Smooth muscle cell (in vitro differentiated cells): ENCODE results near the gene APEH. TPM values are rescaled to one million over a fixed set of nuclear protein-coding genes. Genes with fewer than 3 reads are reported as not detected.
A peak's percentile ranks its signal among the peaks of the same experiment; 100 is the strongest.

Experiments
- DNase-seq: peaks from one replicate; lab custom pipeline; 2025; ENCODE audit not compliant: unreplicated experiment; lab: John Stamatoyannopoulos, UW
- H2AFZ ChIP-seq: fragments of 200-600 bp; sonication (generic); 2 replicates; pipeline ENCODE4 v1.6.0; 2016; ENCODE audit warnings: antibody characterized with exemption, low read depth, mild to moderate bottlenecking
- H3F3A ChIP-seq: fragments of 200-600 bp; sonication (generic); 2 replicates; pipeline ENCODE4 v1.6.0; 2017; ENCODE audit warnings: antibody characterized with exemption, low read depth
- H3K27ac ChIP-seq: fragments of 200-600 bp; sonication (generic); 2 replicates; pipeline ENCODE4 v1.5.1; 2016; ENCODE audit warnings: low read depth, mild to moderate bottlenecking
- H3K27me3 ChIP-seq: fragments of 200-600 bp; sonication (generic); 2 replicates; pipeline ENCODE4 v1.6.1; 2016; ENCODE audit warnings: low read depth, mild to moderate bottlenecking
- H3K36me3 ChIP-seq: fragments of 200-600 bp; sonication (generic); 2 replicates; pipeline ENCODE4 v1.5.1; 2016; ENCODE audit warnings: low read depth
- H3K4me1 ChIP-seq: fragments of 200-600 bp; sonication (generic); 2 replicates; pipeline ENCODE4 v1.5.1; 2016; ENCODE audit warnings: low read depth
- H3K4me2 ChIP-seq: fragments of 200-600 bp; sonication (generic); 2 replicates; pipeline ENCODE4 v1.6.0; 2016; ENCODE audit warnings: mild to moderate bottlenecking
- H3K4me3 ChIP-seq: fragments of 200-600 bp; sonication (generic); 2 replicates; pipeline ENCODE4 v1.5.1; 2016; ENCODE audit warnings: mild to moderate bottlenecking
- H3K79me2 ChIP-seq: fragments of 200-600 bp; sonication (generic); 2 replicates; pipeline ENCODE4 v1.6.0; 2016; ENCODE audit warnings: low read depth, mild to moderate bottlenecking
- H3K9ac ChIP-seq: fragments of 200-600 bp; sonication (generic); 2 replicates; pipeline ENCODE4 v1.6.0; 2016; ENCODE audit warnings: low read depth
- H3K9me3 ChIP-seq: fragments of 200-600 bp; sonication (generic); replicated peaks from 2 replicates; pipeline ENCODE4 v1.5.1; 2016; ENCODE audit warnings: low read depth
- H4K20me1 ChIP-seq: fragments of 200-600 bp; sonication (generic); 2 replicates; pipeline ENCODE4 v1.6.0; 2016; ENCODE audit warnings: low read depth
- WGBS: methylation state at CpG from one replicate; pipeline ENCODE4 v1.1.7; 2016; ENCODE audit warnings: low lambda C conversion rate; 5-methylcytosine and 5-hydroxymethylcytosine counted together
- polyA plus RNA-seq: library from polyadenylated mRNA; unstranded; fragments of >200 nt; fragmentation: Nextera tagmentation; extraction: Ambion mirVana; gene quantifications from 2 replicates; pipeline ENCODE4 v1.2.1, GENCODE V29; 2016
- total RNA-seq: library from RNA; depleted of rRNA; stranded (reverse); fragments of >200 nt; gene quantifications from 2 replicates; pipeline ENCODE4 v1.2.3, GENCODE V29; 2014
- TF ChIP-seq, protein P1 (sequence below): fragments of 200-600 bp; sonication (generic); IDR thresholded peaks from 2 replicates; pipeline ENCODE4 v1.5.1; 2017; ENCODE audit warnings: borderline replicate concordance, mild to moderate bottlenecking, antibody characterized with exemption; ENCODE audit not compliant: insufficient read depth, poor library complexity, severe bottlenecking

The APEH gene
- total and polyA plus RNA-seq, 2 experiments from 2014 or later, result 69.4 to 91.7 TPM

- no peaks in the 10 kb centered on the region for H3K9me3 ChIP-seq
- H3K27me3 ChIP-seq, result no peaks in the 10 kb centered on the region
- WGBS, result 61% methylated on average over 6 of the region's 6 CpGs
- peak overlapping the region; percentile 73 for H3K4me3 ChIP-seq
- H3K4me1 ChIP-seq, result peaks cover 6% of the 10 kb centered on the region
- H3K4me2 ChIP-seq, result peak overlapping the region; percentile 87
- peak overlapping the region; percentile 94 for H3K27ac ChIP-seq
- peaks cover 5% of the 10 kb centered on the region for H4K20me1 ChIP-seq
- peaks cover 13% of the 10 kb centered on the region for H3K79me2 ChIP-seq
- TF ChIP-seq, protein P1, sequence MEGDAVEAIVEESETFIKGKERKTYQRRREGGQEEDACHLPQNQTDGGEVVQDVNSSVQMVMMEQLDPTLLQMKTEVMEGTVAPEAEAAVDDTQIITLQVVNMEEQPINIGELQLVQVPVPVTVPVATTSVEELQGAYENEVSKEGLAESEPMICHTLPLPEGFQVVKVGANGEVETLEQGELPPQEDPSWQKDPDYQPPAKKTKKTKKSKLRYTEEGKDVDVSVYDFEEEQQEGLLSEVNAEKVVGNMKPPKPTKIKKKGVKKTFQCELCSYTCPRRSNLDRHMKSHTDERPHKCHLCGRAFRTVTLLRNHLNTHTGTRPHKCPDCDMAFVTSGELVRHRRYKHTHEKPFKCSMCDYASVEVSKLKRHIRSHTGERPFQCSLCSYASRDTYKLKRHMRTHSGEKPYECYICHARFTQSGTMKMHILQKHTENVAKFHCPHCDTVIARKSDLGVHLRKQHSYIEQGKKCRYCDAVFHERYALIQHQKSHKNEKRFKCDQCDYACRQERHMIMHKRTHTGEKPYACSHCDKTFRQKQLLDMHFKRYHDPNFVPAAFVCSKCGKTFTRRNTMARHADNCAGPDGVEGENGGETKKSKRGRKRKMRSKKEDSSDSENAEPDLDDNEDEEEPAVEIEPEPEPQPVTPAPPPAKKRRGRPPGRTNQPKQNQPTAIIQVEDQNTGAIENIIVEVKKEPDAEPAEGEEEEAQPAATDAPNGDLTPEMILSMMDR, result no peak
- no peak overlapping the region for H2AFZ ChIP-seq
- no peaks in the 10 kb centered on the region for H3K36me3 ChIP-seq
- DNase-seq, result no peak
- H3K9ac ChIP-seq, result peak overlapping the region; percentile 98
- H3F3A ChIP-seq, result peaks cover 12% of the 10 kb centered on the region
Measured at GRCh38 chr3:49724586-49724985, 50.4 kb downstream of the APEH start.

DNA sequence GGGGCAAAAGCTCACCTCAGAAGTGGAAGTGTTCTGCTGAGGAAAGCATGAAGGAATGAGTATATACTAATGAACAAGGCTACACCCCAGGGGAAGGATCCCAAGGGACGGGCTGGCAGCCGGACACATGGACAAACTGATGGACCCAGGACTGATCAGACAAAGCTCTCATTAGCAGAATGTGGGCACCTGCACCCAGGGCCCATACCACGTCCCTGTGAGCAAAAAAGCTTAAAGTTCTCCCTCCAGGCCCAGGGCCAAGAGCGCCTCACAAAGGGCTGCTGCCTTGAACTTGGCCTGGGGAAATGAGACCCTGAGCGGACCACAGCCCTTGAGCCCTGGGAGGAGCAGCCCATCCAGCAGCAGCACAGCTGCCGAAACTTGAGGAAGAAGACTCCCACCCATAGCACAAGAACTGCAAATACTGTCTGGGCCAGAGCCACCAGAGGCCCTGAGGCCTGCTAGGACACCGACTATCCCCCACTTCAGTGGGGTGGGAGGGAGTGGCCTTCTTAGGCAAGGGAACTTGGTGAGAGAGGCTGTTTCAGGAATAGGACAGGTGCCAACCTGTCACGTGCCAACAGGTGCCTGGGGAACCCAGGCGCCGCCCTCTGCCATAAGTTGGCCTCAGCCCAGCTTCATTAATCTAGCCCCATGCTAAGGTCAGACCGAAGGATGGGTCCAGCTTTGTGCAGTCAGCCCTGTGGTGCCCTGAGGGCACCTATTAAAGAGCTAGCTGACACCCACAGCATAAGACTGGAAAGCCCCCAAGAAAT, 51.9 kb downstream of the APEH start:
- H3K36me3 ChIP-seq, result no peaks in the 10 kb centered on the region
- no peak overlapping the region for H3K4me3 ChIP-seq
- peaks cover 4% of the 10 kb centered on the region for H4K20me1 ChIP-seq
- peaks cover 12% of the 10 kb centered on the region for H3F3A ChIP-seq
- H3K9me3 ChIP-seq, result no peaks in the 10 kb centered on the region
- no peak overlapping the region for H2AFZ ChIP-seq
- no peaks in the 10 kb centered on the region for H3K27me3 ChIP-seq
- H3K9ac ChIP-seq, result no peak overlapping the region
- H3K27ac ChIP-seq, result peak overlapping the region; percentile 94
- 98% methylated on average over 11 of the region's 11 CpGs for WGBS
- no peak overlapping the region for H3K4me2 ChIP-seq
- peaks cover 6% of the 10 kb centered on the region for H3K4me1 ChIP-seq
- H3K79me2 ChIP-seq, result peaks cover 13% of the 10 kb centered on the region
- TF ChIP-seq, protein P1, result no peak
- no peak for DNase-seq

- no peaks in the 10 kb centered on the region for H4K20me1 ChIP-seq
- no peak overlapping the region for H3K27ac ChIP-seq
- H3K9me3 ChIP-seq, result no peaks in the 10 kb centered on the region
- DNase-seq, result no peak
- TF ChIP-seq, protein P1, result no peak
- no peaks in the 10 kb centered on the region for H3K27me3 ChIP-seq
- peaks cover 8% of the 10 kb centered on the region for H3F3A ChIP-seq
- no peak overlapping the region for H3K4me2 ChIP-seq
- no peak overlapping the region for H3K9ac ChIP-seq
- WGBS, result 98% methylated on average over 19 of the region's 19 CpGs
- H3K79me2 ChIP-seq, result peaks cover 12% of the 10 kb centered on the region
- peaks cover 6% of the 10 kb centered on the region for H3K4me1 ChIP-seq
- no peak overlapping the region for H3K4me3 ChIP-seq
- no peaks in the 10 kb centered on the region for H3K36me3 ChIP-seq
- H2AFZ ChIP-seq, result no peak overlapping the region
Measured at GRCh38 chr3:49727154-49727923, 53.2 kb downstream of the APEH start.
